Uterine smooth muscle cell (primary cell): ENCODE results near the gene SGTA. TPM values are rescaled to one million over a fixed set of nuclear protein-coding genes. Genes with fewer than 3 reads are reported as not detected.

Experiments
- total RNA-seq: library from RNA; depleted of rRNA; stranded (reverse); fragments of >200 nt; gene quantifications from 2 replicates; pipeline ENCODE4 v1.2.3, GENCODE V29; 2014

SGTA gene, protein sequence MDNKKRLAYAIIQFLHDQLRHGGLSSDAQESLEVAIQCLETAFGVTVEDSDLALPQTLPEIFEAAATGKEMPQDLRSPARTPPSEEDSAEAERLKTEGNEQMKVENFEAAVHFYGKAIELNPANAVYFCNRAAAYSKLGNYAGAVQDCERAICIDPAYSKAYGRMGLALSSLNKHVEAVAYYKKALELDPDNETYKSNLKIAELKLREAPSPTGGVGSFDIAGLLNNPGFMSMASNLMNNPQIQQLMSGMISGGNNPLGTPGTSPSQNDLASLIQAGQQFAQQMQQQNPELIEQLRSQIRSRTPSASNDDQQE
- total RNA-seq = 29.7 and 38.3 TPM in 2 replicates

DNA sequence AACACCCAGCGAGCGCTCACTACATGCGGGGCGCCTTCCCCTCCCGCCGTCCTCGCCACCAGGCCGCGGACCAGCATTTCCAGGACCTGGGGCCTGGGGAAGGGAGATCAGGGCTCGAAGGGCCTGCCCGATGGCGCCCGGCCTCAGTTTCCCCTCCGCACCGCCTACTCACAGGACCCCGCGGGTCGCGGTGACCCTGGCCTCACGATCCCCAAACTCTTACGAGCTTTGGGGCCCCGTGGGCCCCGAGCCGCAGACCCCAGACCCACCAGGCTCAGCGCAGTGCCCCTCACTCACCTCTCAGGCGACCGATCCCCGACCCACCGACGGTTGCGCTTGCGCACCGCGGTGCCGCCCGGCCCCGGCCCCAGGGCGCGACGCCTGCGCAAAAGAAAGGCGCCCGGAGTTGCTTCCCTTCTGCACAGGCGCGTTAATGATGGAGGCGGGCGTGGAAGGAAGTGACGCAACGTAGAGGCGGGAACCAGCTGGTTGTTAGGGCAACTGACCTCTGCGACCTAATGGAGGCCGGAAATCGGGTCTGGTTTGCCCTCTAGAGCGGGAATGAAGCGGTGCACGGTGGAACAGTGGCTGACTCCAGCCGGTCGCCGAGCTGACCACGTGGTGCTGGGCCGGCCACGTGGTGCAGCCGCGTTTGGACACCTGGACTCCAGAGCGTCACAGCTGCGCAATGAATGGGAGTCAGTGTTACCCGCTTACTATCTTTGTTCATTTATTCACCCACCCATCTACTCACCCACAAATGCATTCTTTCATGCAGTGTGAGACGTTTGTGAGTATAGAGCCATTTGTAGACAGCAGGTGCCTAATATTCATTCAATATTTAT is at the start of gene SGTA:
TSS of gene SGTA (minus strand) at position 338 of the 845 bp plus-strand sequence. CDS start 14,205 bp downstream, outside the sequence.

DNA sequence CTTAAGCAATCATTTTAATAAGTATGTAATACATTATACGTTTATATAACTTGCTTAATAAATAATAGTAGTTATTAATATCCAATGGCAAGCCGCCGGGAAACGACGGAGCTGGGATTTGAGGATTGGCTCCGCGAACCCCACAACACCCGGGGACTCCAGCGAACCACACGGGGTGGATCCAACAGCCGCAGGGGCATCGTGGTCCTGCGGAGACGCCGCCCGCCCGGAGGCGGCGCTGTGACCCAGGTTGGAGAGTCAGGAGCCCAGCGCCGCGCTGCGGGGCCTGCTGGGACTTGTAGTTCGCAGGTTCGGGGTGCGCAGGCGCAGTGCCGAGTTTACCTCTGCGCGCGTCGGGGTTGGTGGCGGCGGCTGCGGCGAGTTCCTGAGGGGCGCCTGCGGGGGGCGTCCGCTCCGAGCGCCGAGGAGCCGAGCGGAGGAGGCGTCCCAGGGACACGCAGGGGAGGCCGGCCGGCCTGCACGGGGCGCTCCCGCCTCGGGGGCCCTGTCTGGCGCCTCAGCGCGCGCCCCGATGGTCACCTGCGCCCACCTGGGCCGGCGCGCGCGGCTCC is 36.6 kb upstream of the SGTA start, which contains the start of gene ZNF554:
TSS of gene ZNF554 (plus strand) at position 329 of the 572 bp plus-strand sequence. CDS start at position 533, 204 bp downstream.

DNA sequence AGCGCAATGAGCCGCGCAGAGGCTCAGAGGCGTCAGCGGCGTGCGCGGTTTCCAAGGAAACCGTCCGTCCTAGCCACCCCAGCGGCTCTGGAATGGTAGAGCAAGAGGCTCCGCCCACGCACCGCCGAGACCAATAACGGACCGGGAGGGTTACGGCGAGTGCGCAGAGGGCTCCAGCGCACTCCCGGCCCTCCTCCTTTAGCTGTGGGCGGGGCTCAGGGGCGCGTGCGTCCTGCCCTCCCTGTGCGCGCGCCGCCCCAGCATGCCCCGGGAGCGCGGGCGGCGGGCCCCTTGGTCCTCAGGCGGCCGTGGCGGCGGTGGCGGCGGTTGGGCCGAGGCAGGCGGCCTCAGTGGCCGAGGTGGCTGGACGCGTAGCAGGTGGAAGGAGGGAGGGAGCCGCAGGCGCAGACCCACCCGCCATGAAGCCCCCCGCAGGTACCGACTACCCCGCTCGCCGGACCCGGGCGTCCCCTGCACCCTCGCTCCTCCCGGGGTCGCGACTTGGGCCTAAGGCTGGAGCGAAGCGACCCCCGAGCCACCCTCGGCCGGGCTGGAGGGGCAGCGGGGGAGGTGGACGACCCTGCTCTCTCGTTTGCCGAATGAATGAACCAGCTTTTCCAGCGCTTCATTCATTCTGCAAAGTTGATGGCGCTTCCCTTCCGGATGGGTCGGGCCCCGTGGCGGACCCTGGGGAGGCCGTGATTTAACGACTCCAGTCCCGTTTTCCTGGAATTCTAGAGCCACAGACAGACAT is 2.3 kb upstream of the SGTA start, which contains the start of gene THOP1:
TSS of gene THOP1 (plus strand) at position 260 of the 754 bp plus-strand sequence. CDS start at position 420, 160 bp downstream.

DNA sequence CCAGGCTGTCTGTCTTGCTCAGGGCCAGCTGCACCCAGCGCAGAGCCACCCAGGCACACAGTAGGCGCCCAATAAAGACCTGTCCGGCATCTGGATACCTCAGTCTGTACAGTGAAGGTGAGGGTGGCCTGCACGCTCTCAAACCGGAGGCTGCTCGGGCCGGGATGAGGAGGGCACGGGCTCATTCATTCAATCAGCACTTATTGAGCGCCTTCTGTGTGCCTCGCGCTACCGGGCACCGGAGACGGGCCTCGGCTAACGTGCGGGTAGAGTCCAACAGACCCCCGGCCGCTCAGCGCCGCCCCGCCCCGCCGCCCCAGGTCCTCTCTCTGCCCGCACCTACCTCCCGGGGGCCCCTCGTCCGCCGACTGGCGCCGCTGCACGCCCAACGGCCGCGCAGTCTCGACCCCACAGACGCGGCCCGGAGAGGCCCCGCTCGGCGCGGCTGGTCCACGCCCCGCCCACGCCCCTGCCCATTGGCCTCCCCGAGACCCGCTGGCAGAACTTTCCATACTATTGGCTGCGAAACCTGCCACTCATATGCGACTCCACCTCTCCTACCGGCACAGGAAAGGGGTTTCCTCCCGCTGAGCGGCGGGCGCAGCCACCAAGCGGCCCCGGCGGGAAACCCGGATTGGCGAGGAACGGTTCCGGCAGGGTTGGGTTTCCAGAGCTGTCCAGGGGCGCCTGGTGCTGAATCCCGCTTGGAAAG is 43.3 kb downstream of the SGTA start, which contains the start of gene SLC39A3:
TSS of gene SLC39A3 (minus strand) at position 416 of the 712 bp plus-strand sequence. CDS start 2,760 bp downstream, outside the sequence.

DNA sequence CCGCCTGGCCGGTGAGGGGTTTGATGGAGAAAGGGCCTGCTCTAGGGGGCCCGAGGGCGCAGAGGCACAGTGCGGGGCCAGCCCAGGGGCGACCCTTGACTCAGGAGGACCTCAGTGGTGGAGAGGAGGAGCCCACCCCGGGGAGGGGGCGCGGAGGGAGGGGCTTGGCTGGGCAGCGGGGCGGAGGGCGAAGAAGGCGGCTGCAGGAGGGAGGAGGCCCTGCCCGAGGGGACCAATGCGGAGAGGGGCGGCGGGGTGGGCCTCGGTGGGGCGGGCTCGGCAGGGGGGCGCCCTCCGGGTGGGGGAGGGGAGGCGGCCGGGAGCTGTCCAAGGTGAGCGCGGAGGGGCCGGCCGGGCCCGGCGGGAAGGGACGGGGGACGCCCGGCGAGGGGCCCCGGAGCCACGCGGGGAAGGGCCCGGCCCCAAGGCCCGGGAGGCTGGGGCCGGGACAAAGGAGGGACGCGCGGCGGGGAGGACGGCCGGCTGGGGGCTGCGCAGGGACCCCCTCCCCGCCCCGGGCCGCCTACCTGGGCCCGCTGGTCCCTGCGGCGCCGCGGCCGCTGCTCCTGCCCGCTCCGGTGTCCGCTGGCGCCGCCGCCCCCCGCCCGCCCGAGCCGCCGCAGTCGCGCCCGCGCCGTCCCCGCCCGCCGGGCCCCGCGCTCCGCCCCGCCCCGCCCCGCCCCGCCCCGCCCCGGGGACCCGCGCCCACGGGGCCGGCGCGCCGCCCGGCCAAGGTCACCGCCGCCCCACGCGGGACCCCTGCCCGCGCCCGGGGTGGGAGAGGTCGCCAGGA is 62.1 kb downstream of the SGTA start, which contains the start of gene DIRAS1:
TSS of gene DIRAS1 (minus strand) at position 596 of the 793 bp plus-strand sequence. CDS start 3,566 bp downstream, outside the sequence.

Other genes with a start within 250 kb of the SGTA start
- gene GNG7, start 80.6 kb downstream of the SGTA start, total RNA-seq = under 0.01 and 0.37 TPM in 2 replicates
- 1.9 and 4.2 TPM in 2 replicates for gene DIRAS1, start 61.9 kb downstream of the SGTA start, total RNA-seq
- gene SLC39A3, start 43.3 kb downstream of the SGTA start, total RNA-seq = 28.1 and 30.7 TPM in 2 replicates
- gene THOP1, start 2.2 kb upstream of the SGTA start, total RNA-seq = 101 and 173 TPM in 2 replicates
- 1.9 and 3.6 TPM in 2 replicates for gene ZNF554, start 36.6 kb upstream of the SGTA start, total RNA-seq
- gene ZNF555, start 58.2 kb upstream of the SGTA start, total RNA-seq = 5.9 and 12.1 TPM in 2 replicates
- 0.12 and 0.22 TPM in 2 replicates for gene ZNF556, start 84.1 kb upstream of the SGTA start, total RNA-seq
- gene ZNF57, start 117.7 kb upstream of the SGTA start, total RNA-seq = 4.0 and 4.6 TPM in 2 replicates
- gene ZNF77, start 161.7 kb upstream of the SGTA start, total RNA-seq = 4.7 and 5.4 TPM in 2 replicates
- 0.12 and 0.33 TPM in 2 replicates for gene TLE6, start 194.3 kb upstream of the SGTA start, total RNA-seq
- gene TLE2, start 246.0 kb upstream of the SGTA start, total RNA-seq = 0.33 and 1.7 TPM in 2 replicates